Measurements from ENCODE around the gene IL21R.
A peak's percentile ranks its signal among the peaks of the same experiment; 100 is the strongest.

Gene IL21R

GRCh38 chr16:27462846-27463682, 61.1 kb downstream of the IL21R start:
- DNase-seq (ENCODE audit: low read depth in 2 of 2) = no peak

- peak; percentile 47 to 52 for DNase-seq (ENCODE audit: low read depth in 2 of 2)
Measured at GRCh38 chr16:27463741-27464591, 62.0 kb downstream of the IL21R start.

GRCh38 chr16:27464626-27465482, 62.9 kb downstream of the IL21R start:
- no peak for DNase-seq (ENCODE audit: low read depth in 2 of 2)

- DNase-seq (ENCODE audit: low read depth in 2 of 2) = no peak
Measured at GRCh38 chr16:27465483-27465879, 63.5 kb downstream of the IL21R start.

- DNase-seq (ENCODE audit: low read depth in 2 of 2) = no peak
Measured at GRCh38 chr16:27468941-27469531, 67.1 kb downstream of the IL21R start.

- no peak for DNase-seq (ENCODE audit: low read depth in 2 of 2)
Measured at GRCh38 chr16:27470567-27471431, 68.8 kb downstream of the IL21R start.

GRCh38 chr16:27471661-27472060, 69.7 kb downstream of the IL21R start:
- no peak for DNase-seq (ENCODE audit: low read depth in 2 of 2)

GRCh38 chr16:27472091-27473020, 70.4 kb downstream of the IL21R start:
- DNase-seq (ENCODE audit: low read depth in 2 of 2) = no peak

GRCh38 chr16:27473101-27473900, 71.3 kb downstream of the IL21R start:
- no peak for DNase-seq (ENCODE audit: low read depth in 2 of 2)

GRCh38 chr16:27474041-27474440, 72.1 kb downstream of the IL21R start:
- DNase-seq (ENCODE audit: low read depth in 2 of 2) = no peak

- no peak for DNase-seq (ENCODE audit: low read depth in 2 of 2)
Measured at GRCh38 chr16:27474921-27475320, 72.9 kb downstream of the IL21R start.

- no peak for DNase-seq (ENCODE audit: low read depth in 2 of 2)
Measured at GRCh38 chr16:27475561-27475960, 73.6 kb downstream of the IL21R start.

GRCh38 chr16:27476240-27476639, 74.3 kb downstream of the IL21R start:
- no peak for DNase-seq (ENCODE audit: low read depth in 2 of 2)

GRCh38 chr16:27480761-27481160, 78.8 kb downstream of the IL21R start:
- no peak for DNase-seq (ENCODE audit: low read depth in 2 of 2)

- no peak for DNase-seq (ENCODE audit: low read depth in 2 of 2)
Measured at GRCh38 chr16:27481282-27481934, 79.4 kb downstream of the IL21R start.

GRCh38 chr16:27482397-27483087, 80.6 kb downstream of the IL21R start:
- no peak for DNase-seq (ENCODE audit: low read depth in 2 of 2)

GRCh38 chr16:27483088-27483437, 81.1 kb downstream of the IL21R start:
- no peak for DNase-seq (ENCODE audit: low read depth in 2 of 2)

- DNase-seq (ENCODE audit: low read depth in 2 of 2) = no peak
Measured at GRCh38 chr16:27483624-27484023, 81.7 kb downstream of the IL21R start.
